ENCODE measurements around the gene TRAPPC11. TPM values are rescaled to one million over a fixed set of nuclear protein-coding genes. Genes with fewer than 3 reads are reported as not detected.

Gene TRAPPC11
- total RNA-seq, 1 experiment from 2014 or later, result 21.5 TPM

DNA sequence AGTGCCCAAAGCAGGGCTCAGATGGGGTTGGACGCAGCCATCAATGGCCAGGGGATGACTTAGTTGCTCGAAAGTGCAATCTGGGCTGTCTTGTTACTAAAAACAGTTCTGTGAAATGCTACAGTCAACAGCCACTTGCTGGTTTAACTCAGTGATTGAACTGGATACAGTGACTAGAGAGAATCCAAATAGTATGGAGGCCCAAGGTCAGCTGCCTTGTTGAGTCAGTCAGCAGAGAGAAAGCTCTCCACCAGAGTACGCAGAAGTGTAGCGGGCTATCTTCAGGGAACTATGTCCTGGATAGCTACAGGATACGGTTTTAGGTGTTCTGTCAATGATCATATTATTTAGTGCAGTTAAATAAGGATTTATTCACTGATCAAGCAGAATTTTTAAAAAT is 68.4 kb downstream of the TRAPPC11 start:
- Mint-ChIP-seq H3K9me3 (ENCODE audit: low read depth, unreplicated experiment) (no peaks in the 10 kb centered on the region), H3K4me1 (ENCODE audit: low read depth, unreplicated experiment) (peaks cover 15% of the 10 kb centered on the region), H3K27ac (ENCODE audit: unreplicated experiment) (no peak overlapping the region), H3K4me3 (ENCODE audit: low read depth, unreplicated experiment) (no peak overlapping the region), H3K36me3 (ENCODE audit: insufficient read depth, unreplicated experiment) (peaks cover 6% of the 10 kb centered on the region), H3K27me3 (ENCODE audit: unreplicated experiment) (no peaks in the 10 kb centered on the region)
- DNase-seq, result no peak
- intact Hi-C loops (cut with micrococcal nuclease; ENCODE audit: unreplicated experiment), result no loop called here
- CTCF ChIA-PET, result no interaction called here
- no TSS peak for BruUV-seq (replicated peaks)
- TF ChIP-seq, protein P1, sequence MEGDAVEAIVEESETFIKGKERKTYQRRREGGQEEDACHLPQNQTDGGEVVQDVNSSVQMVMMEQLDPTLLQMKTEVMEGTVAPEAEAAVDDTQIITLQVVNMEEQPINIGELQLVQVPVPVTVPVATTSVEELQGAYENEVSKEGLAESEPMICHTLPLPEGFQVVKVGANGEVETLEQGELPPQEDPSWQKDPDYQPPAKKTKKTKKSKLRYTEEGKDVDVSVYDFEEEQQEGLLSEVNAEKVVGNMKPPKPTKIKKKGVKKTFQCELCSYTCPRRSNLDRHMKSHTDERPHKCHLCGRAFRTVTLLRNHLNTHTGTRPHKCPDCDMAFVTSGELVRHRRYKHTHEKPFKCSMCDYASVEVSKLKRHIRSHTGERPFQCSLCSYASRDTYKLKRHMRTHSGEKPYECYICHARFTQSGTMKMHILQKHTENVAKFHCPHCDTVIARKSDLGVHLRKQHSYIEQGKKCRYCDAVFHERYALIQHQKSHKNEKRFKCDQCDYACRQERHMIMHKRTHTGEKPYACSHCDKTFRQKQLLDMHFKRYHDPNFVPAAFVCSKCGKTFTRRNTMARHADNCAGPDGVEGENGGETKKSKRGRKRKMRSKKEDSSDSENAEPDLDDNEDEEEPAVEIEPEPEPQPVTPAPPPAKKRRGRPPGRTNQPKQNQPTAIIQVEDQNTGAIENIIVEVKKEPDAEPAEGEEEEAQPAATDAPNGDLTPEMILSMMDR (IDR thresholded peaks at IDR 0.05; ENCODE audit: unreplicated experiment), result no peak

DNA sequence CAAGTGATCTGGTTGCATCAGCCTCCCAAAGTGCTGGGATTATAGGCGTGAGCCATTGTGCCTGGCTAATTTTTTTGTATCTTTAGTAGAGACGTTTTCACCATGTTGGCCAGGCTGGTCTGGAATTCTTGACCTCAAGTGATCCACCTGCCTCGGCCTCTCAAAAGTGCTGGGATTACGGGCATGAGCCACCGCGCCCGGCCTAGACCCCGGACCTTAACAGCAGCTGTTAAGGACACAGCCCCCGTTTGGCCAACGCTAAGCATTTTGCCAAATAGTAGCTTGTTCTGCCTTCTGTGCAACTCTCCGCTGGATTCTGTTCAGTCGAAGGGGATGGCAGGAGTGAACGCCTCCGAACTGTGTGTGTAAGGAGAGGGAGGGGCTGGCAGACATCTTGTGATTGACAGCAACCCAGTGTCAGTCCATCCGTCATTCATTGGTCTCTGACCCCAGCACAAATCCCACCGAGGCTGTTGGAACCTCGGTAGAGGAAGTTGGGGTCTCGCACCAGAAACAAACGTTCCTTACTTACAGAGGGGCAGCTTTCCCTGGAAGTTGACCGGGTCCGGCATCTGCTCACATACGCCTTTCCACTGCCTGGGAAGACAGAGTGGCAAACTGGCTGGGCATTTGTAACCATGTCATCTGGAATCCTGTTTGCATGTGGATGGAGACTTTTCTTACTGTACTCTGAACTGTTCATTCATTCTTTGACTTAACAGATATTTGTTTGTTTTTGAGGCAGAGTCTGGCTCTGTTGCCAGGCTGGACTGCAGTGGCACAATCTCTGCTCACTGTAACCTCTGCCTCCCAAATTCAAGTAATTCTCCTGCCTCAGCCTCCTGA is 69.4 kb downstream of the TRAPPC11 start:
- intact Hi-C loops (cut with micrococcal nuclease; ENCODE audit: unreplicated experiment), result no loop called here
- CTCF ChIA-PET, result no interaction called here
- H3K4me1 Mint-ChIP-seq (ENCODE audit: low read depth, unreplicated experiment), result peaks cover 11% of the 10 kb centered on the region
- no peak for DNase-seq
- no peaks in the 10 kb centered on the region for H3K9me3 Mint-ChIP-seq (ENCODE audit: low read depth, unreplicated experiment)
- H3K27me3 Mint-ChIP-seq (ENCODE audit: unreplicated experiment), result no peaks in the 10 kb centered on the region
- H3K4me3 Mint-ChIP-seq (ENCODE audit: low read depth, unreplicated experiment), result no peak overlapping the region
- H3K27ac Mint-ChIP-seq (ENCODE audit: unreplicated experiment), result no peak overlapping the region
- BruUV-seq (replicated peaks), result no TSS peak
- H3K36me3 Mint-ChIP-seq (ENCODE audit: insufficient read depth, unreplicated experiment), result peaks cover under 1% of the 10 kb centered on the region
- TF ChIP-seq, protein P1 (IDR thresholded peaks at IDR 0.05; ENCODE audit: unreplicated experiment), result no peak

DNA sequence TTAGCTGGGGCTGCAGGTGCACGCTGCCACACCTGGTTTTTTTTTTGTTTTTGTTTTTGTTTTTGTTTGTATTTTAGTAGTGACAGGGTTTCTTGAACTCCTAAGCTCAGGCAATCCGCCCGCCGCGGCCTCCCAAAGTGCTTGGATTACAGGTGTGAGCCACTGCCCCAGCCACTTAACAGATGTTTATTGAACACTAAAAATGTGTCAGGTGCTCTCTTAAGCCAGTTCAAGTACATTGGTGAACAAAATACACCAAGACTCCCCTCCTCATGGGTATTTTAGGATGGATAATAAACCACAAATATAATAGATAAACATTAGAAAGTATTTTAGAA is 69.9 kb downstream of the TRAPPC11 start:
- H3K4me1 Mint-ChIP-seq (ENCODE audit: low read depth, unreplicated experiment), result peaks cover 9% of the 10 kb centered on the region
- no peaks in the 10 kb centered on the region for H3K9me3 Mint-ChIP-seq (ENCODE audit: low read depth, unreplicated experiment)
- no peak overlapping the region for H3K4me3 Mint-ChIP-seq (ENCODE audit: low read depth, unreplicated experiment)
- TF ChIP-seq, protein P1 (IDR thresholded peaks at IDR 0.05; ENCODE audit: unreplicated experiment), result no peak
- intact Hi-C loops (cut with micrococcal nuclease; ENCODE audit: unreplicated experiment), result no loop called here
- CTCF ChIA-PET, result no interaction called here
- DNase-seq, result no peak
- H3K27ac Mint-ChIP-seq (ENCODE audit: unreplicated experiment), result no peak overlapping the region
- no peaks in the 10 kb centered on the region for H3K27me3 Mint-ChIP-seq (ENCODE audit: unreplicated experiment)
- H3K36me3 Mint-ChIP-seq (ENCODE audit: insufficient read depth, unreplicated experiment), result no peaks in the 10 kb centered on the region
- no TSS peak for BruUV-seq (replicated peaks)

DNA sequence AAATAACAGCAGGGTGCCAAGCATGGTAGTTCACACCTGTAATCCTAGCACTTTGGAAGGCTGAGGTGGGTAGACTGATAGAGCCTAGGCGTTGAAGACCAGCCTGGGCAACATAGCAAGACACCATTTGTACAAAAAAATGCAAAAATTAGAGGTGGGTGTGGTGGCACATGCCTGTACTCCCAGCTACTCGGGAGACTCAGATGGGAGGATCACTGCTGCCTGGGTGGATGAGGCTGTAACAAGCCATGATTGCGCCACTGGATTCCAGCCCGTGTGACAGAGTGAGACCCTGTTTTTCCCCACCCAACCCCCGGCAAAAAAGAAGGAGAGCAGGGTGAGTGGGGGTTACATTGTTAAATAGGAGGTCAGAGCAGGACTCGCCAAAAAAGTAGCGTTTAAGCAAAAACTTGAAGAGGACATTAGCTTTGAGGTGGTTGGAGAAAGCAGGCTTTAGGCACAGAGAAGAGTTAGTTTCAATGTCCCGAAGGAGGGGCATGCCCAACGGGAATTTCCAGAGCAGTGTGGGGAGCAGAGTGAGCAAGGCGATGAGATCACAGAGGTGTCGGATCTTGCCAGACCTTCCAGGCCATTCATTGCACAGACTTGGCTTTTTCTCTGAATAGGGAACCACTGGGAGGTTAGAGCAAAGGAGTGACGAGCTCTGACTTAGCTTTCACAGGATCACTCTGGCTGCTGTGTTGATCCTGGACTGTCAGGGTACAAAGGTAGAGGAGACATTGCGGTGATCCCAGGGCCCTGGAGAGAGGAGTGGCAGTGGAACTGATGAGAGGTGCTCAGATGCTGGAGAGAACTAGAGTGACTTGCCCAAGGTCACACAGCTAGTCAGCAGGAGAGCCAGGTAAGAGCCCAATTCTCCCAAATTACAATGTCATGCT is 70.6 kb downstream of the TRAPPC11 start:
- Mint-ChIP-seq H3K27me3 (ENCODE audit: unreplicated experiment) (no peaks in the 10 kb centered on the region), H3K4me3 (ENCODE audit: low read depth, unreplicated experiment) (no peak overlapping the region), H3K27ac (ENCODE audit: unreplicated experiment) (no peak overlapping the region), H3K36me3 (ENCODE audit: insufficient read depth, unreplicated experiment) (no peaks in the 10 kb centered on the region), H3K4me1 (ENCODE audit: low read depth, unreplicated experiment) (peaks cover 9% of the 10 kb centered on the region), H3K9me3 (ENCODE audit: low read depth, unreplicated experiment) (no peaks in the 10 kb centered on the region)
- TF ChIP-seq, protein P1 (IDR thresholded peaks at IDR 0.05; ENCODE audit: unreplicated experiment), result no peak
- BruUV-seq (replicated peaks), result no TSS peak
- intact Hi-C loops (cut with micrococcal nuclease; ENCODE audit: unreplicated experiment), result no loop called here
- CTCF ChIA-PET, result no interaction called here
- no peak for DNase-seq

All from Calu3 (cell line).